ENCODE measurements around the gene VMAC.

Gene VMAC

DNA sequence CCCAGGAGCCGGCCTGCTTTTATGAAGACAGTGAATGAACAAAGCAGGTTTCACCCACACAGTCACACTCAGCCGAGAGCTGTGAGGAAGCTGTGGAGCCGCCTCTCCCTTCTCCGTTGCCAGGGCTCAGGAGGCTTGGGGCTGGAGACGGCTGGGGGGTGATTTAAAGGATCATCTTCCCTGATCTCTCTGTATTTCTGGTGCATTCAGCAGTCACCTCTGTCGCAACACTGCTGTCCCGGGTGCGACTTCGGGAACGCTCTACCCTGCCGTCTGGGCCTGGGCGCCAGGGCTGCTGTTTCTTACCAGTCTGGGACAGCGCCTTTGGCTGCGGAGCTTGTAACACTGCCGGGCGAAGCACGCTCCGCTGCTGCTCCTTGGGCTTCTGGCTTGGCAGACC is 27.5 kb downstream of the VMAC start:
- DNase-seq = no peak

DNA sequence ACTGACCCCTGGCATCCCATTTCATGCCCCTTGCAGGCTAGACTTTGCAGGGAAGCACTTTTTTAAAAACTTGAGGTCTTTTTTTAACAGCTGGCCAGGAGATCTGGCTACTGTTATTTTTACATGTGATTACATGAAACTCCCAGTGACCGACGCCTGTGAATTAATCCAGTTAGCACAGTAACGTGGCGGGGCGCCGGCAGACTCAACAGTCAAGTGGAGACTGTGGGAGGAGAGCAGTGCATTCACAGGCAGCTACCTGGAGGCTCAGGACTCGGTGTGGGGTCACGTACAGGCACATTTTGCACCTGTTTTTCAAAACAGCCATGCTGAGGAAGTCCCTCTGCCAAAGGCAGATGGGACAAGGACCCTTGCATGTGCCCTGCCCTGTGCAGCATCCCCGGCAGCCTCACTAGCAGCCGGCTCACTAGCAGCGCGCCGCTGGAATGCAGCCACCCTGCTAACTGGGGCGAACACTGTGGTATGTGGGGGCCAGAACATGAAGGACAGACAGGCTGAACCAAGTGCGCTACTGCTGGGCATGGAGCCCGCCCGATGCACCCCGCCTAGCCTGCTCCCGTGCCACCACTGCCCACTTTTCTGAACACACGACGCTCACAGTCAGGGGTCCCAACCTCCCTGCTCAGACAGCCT is 28.1 kb downstream of the VMAC start:
- DNase-seq = no peak

DNA sequence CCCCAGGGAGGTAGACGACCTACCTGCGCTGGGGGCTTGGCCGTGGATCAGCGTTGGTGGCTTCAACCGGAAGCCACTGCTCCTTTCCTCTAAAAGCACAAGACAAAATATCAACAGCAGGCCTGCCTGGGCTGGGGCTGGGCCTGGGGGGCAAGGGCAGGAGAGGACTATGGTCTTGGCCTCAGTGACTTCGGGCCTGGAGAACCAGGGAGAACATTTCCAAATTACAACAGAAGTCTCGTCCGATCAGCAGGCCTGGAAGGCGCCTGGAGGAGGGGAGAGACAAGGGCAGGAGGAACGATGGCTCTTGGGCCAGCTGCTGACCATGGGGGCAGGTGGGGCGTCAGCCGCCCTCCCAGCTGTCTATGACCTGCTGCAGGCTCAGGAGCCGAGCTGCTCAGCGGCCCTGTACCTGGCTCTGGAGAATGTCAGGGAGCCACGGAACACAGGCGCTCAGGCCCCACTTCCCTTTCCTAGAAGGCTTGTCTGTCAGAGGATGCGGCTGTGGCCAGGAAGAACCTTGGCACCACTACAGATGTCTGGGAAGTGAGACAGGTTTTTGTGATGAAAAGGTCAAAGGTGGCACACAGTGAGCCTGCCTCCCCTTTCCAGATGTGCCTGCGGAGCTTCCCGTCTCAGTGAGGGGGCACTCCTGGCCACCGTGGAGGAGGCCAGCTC is 28.9 kb downstream of the VMAC start:
- no peak for DNase-seq

DNA sequence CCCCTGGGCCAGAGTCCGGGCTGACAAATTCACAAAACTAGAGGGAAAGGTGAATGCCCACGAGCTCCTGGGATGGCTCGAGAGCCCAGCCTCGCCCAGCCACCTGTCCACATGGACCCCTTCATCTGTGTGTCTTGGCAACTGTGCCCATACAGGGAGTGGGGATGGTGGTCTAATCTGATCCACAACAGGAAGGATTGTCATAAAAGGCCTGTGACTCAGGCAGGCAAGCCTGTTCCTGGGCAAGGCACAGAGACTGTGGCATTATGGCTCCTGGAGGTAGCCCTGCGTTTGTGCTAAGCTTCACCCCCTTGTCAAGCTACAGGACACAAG is 29.4 kb downstream of the VMAC start:
- no peak for DNase-seq

DNA sequence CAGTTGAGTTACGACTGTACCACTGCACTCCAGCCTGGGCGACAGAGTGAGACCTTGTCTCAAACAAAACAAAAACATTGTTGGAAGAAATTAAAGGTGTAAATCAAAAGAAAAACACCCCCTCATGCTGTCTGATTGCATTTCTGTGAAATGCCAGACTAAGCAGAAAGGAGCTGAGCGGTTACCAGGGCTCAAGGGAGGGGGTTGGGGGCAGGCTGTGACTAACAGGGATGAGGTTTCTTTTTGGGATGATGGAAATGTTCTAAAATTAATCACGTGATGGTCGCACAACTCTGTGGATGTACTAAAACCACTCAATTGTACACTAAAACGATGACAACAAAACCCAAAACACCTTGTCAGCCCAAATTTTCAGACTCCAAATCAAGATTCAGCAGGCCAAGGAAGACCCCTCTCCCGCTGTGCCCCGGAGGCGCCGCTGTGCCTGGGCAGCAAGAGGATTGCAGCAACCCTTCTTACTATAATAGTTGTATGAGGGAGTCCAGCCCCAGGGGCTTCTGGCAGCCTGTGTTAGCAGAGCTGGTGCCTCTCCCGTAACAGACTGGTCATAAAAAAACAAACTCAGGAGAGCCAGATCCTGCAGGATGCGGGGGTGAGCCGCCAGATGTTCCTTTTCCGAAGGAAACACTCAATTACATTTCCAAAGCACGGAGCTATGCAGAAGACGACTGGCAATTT is 30.3 kb downstream of the VMAC start:
- no peak for DNase-seq

DNA sequence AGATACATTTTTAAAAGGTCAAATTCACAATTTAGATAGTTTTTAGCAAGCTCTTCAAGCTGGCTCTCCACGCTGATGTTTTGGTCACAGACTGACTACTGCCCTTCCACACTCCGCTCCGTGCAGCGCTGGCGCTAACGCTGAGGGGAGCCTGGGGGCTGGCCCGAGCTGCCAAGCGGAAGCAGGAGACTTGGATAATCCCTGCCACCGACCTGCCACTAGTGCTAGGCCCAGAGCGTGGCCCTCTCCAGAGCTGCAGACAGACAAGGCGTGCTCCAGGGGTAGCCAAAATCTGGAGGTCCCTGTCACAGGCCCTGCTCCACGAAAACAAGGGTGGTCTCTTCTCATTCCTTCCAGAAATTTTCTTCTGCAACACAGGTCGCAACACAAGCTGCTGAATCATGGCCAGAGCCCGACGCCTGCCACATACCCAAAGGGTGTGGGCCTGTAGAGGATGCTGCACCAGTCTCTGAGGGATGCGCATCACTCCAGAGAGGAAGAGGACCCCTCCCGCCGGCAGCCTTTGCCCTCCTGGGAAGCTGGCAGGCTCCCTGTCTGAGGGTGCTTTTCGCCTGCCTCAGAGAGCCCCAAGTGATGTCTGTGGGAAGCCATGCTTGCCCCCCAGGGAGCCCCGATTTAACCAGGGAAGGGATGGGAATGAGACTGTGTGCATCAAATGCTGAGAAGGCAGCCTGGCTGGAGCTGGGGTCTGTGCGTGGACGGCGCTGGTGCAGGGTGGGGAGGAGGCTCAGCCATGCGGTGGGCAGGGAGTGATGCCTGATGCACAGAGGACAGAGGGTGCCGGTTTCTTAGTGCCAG is 31.0 kb downstream of the VMAC start:
- DNase-seq = no peak

DNA sequence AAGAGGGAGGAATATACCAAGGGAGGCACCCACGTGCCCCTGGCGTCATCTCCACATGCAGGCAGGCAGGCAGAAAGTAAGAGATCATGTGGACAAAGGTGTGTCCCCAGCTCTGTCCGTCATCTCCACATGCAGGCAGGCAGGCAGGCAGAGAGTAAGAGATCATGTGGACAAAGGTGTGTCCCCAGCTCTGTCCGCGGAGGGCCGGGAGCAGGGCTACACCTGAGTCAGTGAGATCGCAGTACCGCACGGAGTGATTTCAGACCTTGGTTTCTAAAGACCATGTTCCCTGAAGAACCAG is 31.6 kb downstream of the VMAC start:
- DNase-seq = no peak

DNA sequence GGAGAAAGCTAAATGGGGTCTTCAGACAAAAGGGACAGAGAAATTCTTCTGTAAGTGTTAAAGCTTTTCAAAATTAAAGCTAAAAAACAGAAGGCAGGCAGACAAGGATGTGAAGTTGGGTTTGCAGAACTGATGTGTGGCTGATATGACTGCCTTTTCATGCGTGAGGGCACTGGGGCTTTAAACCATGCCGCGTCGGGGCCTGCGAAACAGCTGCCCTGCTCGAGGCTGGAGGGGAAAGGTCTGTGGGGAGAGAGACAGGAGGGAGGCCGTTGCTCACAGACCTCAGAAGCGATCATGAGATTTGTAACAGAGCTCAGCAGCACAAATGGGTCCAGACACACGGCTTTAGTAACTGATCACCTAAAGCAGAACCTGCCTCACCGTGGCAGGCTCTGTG is 32.9 kb downstream of the VMAC start:
- no peak for DNase-seq

DNA sequence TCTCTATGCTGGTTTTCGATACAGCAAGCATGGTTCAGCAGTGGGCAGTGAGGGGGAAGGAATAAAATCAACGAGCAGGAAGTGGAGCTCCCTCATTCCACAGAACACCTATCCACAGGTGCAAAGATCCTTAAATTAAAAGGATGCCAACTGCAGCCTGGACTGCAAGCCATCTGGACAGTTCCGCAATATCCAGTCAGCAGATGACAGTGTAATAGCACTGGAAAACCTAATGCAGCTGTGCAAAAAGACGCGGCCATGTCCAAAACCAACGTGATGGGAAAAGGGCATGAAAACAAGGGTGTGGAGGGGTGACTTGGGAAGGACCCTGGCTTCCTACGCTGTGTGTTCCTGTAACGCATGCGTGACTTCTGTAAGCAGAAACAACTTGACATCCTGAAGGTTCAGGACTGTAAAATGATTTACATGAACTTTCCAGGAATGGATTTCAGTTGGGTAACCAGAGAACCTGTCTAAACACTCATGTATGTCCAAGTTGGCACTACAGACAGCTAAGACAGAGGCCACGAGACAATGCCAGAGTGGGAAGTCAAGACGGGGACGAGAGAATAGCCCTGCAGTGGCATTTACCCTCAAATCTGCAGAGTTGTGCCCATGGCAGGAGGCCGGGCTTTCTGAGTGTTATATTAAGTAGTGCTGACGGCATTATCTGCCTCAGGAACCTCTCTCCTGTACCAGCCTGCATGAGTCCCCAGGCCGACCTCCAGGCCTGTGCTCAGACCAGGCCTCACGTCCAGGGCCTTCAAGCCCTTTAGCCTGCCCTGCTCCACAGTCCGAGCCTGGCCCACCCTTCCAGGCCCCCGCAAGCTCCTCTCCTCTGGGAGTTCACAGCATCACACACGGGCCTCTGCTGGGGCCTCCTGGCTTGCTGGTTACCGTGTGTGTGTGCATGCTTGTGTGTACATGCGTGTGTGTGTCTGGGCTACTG is 35.9 kb downstream of the VMAC start:
- no peak for DNase-seq

DNA sequence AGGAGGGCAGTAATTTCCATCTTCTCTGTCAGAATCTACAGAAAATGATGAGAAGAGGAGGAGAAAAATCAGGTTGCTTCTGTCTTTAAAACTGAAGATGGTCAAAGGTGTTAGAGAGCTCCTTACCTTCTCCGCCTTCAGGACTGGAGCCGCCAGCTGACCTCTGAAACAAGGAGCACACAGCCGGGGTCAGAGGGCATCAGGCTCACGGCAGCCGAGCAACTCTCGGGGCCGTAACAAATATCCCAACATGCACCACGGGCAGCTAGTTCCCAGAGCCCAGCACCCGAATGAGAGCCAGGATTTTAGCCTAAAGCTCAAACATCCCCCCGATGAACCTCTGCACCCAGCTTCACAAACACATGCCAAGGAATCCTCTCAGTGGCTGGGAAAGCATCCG is 37.0 kb downstream of the VMAC start:
- DNase-seq = no peak

DNA sequence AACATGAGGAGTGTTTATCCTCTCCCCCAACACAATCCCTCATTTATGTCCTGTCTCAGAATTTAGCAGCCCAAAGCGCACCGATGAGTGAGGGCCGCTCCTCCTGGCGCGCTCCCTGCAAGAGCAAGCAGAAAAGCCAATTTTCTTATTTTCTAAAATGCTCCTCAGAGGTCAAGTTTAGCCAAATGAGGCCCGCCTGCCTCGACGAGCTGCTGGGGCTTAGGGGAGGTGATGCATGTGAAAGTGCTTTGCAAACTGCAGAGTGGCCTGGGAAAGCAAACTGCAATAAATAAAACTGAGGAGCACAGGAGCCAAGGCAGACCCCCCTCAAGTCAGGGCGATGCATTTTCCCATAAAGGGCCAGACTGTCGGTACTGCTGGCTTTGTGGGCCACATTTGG is 38.4 kb downstream of the VMAC start:
- DNase-seq = no peak

DNA sequence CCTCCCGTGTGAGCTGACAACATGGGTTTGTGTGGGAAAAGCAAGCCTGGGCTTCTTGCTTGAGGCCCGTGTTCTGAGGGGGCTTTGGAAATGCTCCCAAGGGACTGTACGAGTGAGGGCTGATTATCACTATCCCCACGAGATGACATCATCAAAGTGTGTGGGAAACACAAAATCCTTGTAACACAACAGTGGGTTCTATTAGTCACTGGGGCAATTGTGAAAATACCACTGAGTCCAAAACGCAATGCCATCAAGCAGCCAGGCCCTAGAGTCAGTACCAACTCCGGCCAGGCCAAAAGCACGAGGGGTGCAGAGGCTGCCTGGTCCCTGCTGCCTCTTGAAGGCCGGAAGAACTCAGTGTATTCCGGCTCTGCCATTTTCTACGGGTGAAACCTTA is 39.0 kb downstream of the VMAC start:
- no peak for DNase-seq

DNA sequence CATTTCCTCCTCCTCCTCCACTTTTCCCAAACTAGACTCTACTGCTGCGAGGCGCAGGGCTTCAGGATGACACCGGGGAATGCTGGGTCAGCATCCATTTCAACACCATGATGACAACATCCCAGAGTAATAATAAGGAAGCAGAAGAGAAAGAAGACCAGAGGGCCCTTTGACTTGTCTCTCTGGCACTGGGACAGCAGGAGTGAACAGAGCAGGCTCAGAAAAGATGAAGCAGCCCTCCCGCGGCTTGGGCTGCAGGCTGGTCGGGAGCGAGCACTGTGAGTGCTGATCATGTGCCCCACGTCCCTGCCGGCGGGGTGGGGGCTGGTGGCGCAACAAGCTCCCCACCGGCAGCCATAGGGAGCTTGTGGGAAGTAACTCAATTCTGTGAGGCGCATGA is 42.8 kb downstream of the VMAC start:
- no peak for DNase-seq

DNA sequence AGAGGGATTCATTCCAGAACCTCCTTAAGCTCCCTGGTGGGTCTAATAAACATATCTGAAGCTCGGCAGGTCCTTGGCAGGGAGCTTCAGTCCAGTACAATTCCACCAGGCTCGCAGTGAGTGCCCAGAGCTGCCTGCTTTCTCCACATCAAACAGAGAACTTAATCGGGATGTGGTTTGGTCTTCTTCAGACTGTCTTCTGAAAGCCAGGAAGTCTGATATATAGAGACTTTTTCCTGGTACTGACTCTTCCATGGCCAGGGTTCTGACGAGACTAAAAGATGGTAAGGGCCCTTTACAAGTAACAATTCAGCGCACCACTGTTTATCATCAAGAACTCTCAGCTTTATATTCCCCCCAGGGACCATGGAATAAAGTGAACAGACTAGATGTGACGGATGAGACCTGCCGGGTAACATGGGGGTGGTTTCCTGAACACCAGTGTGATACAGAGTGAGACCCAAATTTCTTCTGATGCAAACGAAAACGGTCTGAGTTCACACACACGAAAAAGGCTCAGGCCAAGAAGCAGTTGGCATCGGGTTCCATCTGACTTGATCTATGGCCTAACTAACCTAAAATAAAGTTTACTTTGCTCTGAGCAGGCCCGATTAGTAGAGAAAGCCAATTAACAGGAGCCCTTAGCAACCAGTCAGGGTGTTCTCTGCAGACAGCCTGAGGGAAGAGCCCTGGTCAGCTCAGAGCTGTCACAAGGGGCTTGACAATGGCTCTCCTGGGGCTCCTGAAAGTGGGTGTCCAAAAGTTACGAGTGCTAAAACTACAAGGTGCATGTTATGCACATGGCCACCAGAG is 44.3 kb downstream of the VMAC start:
- DNase-seq = peak; percentile 50

DNA sequence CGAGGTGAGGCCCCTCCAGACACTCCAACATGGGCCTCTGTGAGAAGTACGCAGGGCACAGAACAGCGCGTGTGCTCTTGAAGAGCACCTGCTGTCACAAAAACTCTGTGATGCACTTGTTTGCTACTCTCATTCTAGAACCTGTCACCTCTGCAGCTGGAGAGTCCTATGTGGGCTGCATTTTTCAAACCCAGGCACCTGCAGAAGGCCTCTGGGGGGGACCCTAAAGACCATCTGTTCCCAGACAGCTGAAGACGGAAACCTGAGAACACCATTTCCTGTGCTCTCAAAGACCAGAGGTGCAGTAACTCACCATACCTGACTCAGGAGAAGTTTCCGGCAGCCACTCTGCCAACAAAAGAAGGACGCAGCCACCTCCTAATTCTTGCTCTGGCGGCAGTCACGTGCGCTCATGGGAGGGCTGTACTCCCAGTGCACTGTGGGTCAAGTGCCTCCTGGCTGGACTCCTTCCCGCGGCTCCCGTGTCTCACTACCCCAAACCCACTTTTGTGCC is 45.2 kb downstream of the VMAC start:
- peak; percentile 69 for DNase-seq

DNA sequence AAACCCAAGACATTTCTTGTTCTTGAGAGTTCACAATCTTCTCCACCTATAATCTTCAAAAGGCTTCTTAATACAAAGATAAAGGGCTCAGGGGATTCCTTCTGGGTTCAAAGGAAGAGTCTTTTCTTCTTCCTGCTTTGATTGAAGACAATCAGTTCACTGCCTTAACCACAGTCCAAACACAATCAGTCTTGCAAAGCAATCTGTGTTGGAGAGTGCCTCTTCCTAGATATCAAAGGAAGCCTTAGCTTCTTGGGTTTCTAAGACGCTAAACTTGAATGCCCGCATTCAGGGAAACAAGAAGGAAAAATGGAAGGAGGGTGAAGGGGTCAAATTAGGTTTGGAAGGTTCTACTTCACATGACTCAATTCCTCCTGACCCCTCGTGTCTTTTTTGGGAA is 46.1 kb downstream of the VMAC start:
- DNase-seq = no peak

DNA sequence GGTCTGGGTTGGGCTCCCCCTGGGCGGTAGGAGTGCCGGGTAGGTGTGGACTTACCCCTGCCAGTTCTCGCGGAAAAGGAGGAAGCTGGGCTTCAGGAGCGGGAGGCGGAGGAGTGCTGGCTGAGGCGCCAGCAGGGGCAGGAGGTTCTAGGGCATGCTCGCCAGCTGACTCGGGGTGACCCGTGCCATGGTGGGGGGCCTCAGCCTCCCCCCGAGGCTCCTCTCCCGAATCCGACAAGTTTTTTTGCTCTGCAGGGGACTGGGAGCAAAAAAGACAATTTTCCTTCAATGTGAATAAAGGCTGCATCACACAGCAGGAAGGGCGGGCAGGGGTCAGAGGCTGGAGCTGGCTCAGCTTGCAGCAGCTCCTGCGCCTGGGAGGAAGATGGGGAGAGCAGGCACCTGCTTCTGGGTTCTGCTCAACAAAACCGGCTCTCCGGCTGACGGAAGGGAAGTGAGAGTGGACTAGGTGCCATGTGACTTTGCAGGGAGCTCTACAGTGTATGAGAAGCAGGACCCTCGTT is 46.7 kb downstream of the VMAC start:
- no peak for DNase-seq

DNA sequence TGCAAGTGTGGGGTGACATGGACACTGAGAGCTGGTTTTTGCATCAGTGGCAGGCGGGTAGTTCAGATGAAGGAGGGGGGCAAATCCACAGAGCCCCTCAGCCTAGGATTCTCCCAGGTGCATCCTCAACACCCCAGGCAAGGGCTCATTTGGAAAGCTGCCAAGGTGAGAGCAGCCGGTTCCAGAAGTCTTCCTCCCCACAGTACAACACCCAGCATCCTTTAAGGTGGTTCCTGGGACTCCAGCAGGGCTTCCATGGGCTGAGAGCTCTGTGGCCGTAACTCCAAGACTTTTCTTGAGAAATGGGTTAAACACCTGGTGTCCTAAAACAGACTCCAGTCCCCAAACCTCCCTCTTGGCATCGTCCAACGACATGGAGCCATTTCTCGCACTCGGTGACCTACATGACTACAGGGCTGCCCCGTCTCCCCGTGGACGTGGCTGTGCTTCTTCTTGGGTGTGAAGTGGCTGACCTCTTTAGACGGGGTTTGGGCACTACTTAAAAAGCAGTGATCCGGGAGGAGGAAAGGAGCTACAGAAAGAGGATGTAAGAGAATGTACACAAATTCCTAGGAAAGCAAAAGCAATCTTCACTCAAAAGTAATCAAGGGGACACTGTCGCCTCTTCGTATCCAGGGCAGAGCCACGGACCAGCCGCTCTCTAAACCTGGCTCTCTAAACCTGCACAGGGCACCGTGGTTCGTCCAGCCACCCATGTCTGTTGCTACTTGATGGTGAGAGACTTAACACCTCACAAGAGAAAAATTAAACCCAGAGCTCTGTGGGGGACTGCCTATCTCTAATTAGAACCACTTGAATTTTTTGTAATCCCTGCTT is 47.7 kb downstream of the VMAC start:
- DNase-seq = no peak

DNA sequence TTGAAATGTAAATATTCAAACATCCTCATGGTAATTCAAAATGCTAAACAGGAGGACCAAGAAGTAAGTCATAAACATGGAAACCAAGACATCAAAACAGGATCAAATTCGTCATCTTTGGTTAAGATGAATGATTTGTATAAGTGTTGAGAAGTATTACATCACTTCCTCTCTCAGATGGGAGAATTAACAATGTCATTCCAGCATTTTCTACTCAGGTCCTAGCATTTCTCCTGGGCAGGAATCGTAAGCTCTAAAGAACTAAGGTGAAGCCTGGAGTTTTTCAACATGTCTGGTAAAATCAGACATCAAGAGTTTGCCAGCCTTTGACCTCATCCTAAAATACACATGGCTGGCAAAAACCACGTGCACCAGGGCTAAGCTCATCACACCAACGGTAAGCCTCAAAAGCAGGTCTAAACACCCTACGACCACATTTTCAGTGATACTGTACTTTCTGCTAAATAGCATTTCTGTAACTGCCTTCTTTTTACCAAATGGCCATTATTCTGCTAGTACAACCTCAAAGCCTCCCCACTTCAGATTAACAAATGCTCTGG is 48.4 kb downstream of the VMAC start:
- no peak for DNase-seq

DNA sequence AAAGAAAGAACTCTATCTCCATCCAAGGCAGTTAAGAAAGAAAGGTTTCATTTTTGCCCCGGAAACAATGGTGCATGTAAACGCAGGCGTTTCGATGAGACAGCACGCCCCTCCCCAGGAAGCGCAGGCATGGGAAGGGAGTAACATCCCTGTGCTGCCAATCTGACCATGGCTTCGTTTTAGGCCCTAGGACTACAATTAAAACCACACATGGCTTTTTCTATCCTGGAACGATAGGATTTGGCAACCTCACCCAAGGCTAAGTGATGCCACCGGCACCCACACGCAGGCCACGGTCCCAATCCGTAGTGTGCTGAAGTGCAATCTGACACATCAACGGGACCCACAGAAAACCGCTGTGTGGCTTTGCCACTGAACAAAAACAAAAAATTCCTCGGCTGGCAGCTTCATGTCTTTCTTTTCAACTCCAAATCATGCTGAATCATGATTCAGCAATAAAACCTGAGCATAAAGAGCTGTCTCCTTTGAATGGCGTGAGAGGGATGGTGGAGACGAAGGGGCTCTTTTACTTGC is 49.1 kb downstream of the VMAC start:
- peak; percentile 70 for DNase-seq
